ENCODE data around the gene FUCA2.

The FUCA2 gene, protein sequence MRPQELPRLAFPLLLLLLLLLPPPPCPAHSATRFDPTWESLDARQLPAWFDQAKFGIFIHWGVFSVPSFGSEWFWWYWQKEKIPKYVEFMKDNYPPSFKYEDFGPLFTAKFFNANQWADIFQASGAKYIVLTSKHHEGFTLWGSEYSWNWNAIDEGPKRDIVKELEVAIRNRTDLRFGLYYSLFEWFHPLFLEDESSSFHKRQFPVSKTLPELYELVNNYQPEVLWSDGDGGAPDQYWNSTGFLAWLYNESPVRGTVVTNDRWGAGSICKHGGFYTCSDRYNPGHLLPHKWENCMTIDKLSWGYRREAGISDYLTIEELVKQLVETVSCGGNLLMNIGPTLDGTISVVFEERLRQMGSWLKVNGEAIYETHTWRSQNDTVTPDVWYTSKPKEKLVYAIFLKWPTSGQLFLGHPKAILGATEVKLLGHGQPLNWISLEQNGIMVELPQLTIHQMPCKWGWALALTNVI

DNA sequence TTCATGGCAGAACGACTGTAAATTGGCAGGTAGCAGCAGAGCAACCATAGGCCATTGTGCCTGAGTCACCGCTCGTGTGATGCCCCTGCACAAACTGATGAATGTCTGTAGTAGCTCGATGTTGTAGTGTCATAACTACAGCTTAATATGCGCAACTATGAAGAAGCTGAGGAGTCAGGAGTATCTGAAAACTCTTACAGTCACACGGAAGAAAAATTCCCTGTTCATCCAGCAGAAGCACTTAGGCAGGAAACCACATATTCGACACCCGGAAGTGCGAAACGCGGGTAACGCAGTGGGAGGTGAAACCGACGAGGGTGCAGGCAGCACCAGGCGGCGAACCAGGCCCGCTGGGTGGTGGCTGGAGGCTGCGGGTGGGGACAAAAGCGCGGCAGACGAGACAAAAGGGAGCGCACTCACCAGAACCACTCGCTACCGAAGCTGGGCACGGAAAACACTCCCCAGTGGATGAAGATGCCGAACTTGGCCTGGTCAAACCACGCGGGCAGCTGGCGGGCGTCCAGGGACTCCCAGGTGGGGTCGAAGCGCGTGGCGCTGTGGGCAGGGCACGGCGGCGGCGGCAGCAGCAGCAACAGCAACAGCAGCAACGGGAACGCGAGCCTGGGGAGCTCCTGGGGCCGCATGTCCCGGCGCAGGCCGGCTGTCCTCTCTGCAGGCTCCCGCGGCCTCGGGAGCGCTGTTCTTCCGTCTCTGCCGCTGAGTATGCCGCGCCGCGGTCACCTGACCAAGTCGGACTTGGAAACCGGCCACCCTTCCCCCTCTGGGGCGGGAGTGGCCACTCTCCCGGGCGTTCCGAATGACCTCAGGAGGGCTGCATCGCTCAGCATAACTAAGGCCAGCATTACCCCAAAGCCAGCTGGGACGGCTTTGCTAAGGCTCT lies at the start of gene FUCA2:
Gene FUCA2 (minus strand): TSS at position 730 of the 901 bp plus-strand sequence. CDS start 86 bp downstream, at position 644.
- FAIRE-seq, result no peak

DNA sequence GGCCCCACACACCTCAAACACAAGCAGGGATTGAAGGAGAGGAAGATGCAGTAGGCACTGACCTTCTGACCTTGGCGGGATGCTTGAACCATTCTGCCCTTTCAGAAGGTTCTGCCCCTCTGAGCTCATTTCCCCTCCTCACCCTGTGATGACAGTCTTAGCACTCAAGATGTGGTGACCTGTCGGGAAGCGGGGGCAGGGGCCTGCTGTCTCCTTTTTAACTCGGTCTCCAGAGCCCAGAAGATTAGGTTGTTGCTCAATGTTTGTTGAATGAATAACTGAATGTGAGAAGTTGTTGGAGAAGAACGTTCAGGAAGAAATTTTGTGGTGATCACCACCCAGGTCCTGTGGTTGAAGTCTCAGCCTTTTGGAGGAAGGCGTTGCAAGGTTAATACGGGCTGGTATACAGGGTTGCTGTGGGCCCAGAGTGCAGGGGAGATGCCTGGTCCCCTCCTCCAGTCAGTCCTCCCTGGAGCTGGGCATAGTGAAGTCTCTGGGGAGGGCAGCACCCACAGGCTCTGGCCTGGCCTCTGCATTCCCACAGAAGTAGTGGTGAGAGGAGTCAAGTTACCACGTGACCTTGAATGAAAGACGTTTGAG lies 49.7 kb upstream of the FUCA2 start:
- no peak for FAIRE-seq

DNA sequence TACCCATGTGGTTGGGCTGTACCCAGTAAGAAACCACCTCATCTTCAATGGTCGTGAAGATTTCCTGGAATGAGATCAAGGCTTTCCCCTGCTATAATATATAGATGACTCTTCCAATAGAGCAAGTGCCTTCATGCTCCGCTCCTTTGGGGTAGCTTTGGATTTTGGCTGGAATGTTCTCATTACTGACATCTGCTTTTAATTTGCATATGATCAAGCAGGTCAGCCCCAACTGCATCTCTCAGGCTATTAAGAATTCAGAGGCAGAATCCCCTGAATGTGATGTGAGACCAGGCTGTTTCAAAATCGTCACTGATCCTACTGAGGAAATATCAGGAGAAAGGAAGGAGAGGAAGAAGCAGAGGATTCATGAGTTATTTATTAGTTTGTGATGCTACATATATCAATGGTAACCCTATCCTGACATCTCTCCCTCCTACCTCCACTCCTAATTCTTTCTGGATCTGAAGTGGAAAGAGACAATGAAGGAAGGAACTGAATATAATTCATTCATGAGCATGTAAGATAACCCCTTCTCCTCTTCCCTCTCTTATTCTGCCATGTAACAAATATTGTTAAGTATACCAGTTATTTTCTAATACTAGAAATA lies 47.6 kb upstream of the FUCA2 start:
- no peak for FAIRE-seq

DNA sequence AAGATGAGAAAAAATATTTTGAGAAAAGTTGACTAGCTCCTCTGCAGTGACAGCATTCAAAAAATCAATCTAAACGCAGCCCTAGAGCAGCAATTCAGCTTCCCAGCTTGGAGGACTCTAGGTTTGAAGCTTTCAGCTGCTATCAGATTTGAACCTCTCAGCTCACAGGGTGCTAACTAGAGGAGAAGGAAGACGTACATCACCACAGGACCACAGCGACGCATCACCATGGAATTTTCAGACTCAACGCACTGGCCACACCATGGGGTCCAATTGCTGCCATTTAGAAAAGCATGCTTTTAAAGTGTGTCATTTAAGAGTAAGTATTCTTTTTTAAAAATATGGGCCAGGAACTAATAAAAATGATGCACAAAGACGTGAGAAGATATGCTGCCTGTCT lies 45.0 kb upstream of the FUCA2 start:
- no peak for FAIRE-seq

DNA sequence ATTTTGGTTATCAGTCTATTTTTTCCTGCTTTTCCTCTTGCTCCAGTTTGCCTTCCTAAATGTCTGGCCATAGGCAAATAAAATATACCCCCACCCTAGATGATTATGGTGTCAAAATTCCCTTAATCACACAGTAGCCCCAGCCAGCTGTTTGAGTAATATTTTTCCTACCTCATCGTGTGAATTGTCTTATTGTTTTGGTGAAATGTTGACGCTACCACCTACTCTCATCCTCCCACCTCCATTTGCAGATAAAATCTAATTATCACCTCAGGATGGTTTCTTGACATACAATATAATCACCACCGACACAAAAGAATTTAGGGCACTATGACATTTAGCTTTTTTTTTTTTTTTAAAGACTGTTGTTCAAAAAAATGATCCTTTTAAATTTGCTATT lies 44.1 kb upstream of the FUCA2 start:
- FAIRE-seq, result no peak

DNA sequence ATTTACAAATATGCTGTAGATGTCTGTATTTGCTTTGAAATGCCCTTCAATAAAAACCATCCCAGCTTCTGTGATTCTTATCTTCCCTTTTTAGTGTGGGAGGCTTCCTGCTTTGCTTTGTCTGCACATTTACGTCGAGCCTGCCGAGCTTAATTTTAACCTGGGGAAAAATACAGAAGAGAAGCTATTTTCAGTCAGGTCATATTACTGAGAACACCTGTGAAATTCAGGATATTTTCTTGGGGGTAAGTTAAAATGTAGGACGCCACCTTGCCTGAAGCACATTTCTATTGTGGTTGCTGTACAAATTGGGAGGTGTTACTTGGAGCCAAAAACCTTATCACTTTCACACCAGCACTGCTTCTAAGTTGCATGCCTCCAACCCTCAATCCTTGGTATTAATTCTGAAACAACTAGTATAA lies 43.6 kb upstream of the FUCA2 start:
- FAIRE-seq, result no peak

DNA sequence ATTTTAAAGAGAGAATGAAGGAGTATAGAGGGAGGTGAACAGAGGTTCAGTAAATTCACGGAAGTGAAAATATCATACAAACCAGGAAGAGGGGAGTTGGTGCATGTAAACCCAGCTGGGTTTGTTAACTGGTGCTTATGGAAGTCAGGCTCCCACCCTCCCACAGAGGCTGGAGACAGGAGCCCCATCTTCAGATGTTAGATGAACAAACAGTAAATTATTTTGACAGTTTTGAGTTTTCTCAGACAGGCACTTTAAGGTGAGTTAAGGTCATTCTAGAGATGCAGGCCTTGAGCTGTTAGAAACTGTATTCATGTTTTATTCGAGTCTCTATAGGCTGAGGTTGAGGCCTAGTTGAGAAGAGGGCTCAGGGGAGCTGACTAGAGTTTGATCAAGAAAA lies 41.8 kb upstream of the FUCA2 start:
- FAIRE-seq, result no peak

DNA sequence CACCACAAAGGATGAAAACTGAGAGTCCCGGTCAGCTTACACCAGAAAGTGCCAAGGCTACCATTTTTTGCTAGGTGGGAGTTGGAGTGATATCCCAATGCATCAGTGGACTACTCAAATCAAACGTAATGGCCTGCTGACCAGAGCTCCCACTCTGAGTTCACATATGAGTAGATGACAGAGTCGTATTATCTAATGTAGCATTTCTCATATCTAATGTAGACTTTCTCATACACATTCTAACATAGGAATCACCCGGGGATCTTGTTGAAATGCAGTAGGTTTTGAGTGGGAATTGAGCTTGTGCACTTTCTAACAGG lies 38.4 kb upstream of the FUCA2 start:
- no peak for FAIRE-seq

DNA sequence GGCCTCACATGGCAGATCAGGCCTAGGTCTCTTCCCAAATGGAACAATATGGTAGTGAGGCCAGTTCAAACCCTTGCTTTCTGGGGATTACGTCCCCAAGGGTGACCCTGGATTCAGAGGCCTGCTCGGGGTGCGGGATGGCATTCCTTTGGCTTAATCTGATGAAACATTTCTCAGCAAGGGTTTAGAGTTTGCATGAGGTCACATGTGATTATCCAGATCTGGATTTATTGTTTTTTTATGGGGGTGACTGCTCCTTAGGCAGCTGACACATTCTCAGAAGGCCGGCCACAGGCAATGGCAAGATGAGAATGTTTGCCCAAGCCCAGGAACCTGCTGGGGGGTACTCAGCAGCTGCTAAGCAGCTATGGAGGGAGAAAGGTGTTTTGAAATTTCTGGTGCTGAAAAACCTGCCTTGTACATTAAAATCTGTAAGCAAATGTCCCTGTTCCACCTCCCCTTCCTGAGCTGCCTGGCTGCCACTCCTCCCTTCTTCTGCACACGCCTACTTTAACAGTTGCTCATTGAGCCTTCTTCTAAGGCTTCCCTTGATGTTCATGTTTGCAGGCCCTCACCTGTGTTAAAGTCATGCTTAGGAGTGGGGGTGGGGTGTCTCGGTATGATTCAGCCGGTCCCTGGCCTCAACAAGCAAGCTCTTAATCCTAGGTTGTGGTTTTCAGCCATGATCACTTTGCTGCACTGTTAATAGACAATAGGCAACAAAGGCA lies 37.9 kb upstream of the FUCA2 start:
- FAIRE-seq, result no peak

DNA sequence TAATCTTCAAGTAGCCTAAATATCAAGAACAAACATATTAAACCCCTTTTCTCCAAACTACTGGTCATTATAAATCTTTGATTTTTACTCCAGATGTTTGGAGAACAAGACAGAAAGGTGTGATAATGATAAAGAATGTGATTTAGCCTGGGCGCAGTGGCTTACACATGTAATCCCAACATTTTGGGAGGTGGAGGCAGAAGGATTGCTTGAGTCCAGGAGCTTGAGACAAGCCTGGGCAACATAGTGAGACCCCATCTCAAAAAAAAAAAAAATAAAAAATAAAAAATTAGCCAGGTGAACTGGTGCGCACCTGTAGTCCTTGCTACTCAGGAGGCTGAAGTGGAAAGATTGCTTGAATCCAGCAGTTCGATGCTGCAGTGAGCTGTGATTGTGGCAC lies 35.1 kb upstream of the FUCA2 start:
- no peak for FAIRE-seq

DNA sequence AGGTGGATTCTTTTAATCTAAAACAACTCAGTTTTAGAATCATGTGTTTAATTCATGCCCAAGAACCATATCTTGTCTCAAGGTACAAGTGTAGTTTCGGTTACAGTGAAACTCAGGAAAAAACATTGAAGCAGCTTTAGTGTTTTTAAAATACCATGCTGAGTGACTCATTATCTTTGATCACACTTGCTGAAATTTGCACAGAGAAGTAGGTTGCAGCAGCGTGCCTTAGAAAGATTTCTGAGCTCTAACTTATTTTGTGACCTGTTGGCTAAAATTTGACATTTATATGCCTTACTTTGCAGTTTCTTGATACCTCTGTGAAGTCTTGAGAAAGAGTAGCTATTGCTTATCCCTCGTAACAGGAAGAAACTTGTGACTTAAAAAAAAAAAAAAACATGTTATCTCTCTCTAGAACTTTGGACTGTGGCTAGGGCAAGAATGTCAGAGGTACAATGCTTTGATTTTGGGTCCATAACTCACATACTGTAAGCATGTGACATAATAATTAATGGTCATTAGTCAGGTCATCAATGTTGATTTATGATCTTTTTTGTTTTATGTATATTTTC lies 34.5 kb upstream of the FUCA2 start:
- no peak for FAIRE-seq

DNA sequence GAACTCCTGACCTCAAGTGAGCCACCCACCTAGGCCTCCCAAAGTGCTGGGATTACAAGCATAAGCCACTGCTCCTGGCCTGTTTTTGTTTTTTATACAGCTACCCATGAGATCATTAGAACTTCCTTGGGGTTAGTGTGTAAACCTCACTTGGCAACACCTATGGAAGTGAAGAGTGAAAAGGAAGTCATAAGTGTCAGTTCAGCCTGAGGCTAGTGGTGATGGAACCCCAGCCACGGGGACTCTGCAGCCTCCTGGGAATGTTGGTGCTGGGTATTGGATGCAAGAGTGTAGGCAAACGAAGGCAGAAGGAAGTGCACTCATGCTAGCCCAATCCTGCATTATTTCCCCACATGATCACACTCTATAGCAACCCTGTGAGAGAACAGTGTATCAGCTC lies 33.6 kb upstream of the FUCA2 start:
- no peak for FAIRE-seq

DNA sequence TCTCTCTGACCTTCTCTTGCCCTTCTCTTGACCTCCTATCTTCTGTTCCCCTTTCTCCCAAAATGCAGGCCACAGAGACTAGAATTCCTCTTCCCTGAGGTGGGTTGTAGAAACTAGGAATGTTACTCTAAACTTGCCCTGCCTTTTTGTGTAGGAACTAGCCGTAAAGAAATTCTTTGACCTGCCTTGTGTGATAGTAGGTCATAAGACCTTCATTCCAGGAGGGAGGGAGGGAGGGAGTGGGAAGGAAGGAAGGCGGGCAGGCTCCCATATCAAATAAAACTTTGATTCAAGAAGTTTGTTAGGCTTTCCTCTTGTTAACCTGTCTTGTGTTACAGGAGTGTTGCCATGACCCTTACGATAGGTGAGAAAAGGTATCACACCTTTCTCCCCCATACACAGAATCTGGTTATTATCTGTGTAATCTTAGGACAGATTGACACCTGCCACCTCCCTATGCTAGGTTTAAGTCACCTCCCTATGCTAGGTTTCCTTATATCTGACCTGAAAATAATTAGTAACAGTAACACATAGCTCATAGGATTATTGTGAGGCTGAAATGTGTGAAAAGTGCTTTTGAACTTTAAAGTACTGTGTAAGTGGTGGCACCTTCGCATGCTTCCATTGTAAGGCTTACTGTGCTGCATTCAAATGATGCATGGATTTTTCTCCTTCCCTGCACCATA lies 32.6 kb upstream of the FUCA2 start:
- no peak for FAIRE-seq

DNA sequence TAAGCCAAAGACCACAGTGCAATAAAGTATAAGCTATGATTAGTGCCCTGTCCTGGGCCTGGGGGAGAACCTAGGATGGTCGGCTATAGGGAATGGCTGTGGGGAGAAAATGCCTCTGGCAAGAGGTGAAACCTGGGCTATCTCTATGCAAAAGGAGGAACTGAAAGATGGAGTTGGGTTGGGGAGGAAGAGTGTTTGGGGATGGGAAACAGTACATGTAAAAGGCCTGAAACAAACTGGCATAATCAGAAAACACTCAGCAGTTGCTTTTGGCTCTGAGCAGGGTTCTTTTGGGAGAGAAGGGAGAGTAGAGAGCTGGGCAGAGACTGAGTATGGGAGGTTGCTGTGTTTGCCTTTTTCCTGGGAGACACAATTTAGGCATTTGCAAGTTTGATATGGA lies 31.9 kb upstream of the FUCA2 start:
- no peak for FAIRE-seq

DNA sequence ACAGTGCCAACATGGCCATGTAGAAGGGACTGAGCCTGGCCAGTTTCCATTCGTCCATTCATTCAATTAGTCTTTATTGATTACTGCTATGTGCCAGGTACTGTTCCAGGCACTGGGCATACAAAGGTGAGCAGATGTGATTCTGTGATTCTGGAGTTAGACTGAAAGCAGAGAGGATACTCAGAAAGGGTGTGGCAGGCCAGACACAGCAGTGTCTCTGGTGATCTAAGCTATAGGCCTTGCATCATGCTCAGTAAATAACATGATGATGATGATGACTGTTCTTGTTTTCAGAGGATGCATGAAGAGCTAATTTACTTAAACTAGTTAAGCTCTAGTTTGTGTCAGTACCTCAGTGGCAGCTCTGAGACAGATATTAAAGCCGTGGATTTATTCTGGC lies 31.4 kb upstream of the FUCA2 start:
- FAIRE-seq, result no peak

DNA sequence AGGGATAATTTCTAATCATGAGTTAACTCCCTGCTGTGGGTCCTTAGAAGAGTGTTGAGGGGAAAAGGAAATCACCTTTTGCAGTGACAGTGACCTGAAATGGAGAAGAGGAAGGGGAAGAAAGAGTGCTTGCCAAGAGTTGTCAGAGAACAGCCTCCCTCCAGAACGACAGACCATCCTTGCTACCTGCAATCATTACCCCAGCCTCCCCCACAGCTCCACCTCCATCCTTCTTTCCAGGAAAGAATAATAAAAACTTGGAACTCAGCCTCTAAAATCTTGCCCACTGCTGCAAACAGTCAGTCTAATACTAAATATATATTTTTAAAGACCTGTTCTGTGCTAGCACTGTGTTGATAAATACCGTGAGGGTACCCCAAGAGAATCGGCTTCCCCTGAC lies 28.7 kb upstream of the FUCA2 start:
- no peak for FAIRE-seq

DNA sequence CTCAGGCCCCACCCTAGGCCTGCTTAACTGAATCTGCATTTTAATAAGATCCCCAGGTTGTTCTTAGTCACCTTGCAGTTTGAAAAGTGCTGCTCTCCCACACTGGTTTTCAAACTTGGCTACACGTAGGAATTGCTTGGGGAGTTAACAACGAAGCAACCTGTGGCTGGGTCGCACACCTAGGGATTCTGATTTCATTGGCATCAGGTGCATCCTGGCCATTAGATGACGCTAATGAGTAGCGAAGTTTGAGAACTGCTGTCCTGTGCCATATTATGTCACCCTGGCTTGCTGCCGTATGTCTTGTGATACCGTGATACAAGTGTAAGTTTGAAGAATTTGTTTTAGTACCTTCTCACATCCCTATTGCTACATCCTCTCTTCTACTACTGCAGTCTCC lies 28.2 kb upstream of the FUCA2 start:
- no peak for FAIRE-seq

DNA sequence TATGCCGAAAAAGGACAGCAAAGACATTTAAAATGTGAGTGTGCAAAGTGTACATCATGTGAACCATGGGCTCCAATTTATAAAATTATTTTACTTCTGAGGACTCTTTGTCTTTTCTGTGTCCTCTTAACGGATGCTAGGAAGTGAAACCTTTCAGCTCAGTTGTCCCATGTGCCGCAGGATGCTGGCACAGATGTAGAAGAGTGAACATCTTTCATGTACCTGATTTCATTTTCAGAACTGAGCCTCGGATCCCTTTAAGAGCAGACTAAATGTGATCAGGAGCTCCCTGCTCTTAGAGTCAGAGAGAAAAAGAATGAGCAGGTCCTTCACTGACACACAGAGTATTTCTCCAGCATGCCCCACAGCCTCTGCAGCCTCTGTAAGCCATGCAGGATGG lies 27.6 kb upstream of the FUCA2 start:
- FAIRE-seq, result no peak

DNA sequence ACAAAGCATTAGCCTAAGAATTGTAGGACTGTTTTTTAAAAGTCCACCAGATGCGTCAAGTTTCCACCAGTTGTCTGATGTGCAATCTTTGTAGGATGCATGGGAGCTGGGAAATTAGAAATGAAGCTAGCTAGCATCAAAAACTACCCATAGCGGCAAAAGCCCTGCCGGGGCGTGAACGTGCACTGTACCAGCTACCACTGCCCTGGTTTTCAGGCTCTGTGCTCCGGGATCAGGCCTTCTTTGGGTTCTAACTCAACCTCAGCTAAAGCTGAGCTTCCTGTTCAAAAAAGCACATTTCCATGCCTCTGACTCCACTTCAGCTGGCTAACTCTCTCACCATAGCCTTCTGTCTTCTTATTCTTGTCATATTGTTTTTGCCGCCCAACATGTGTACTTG lies 26.9 kb upstream of the FUCA2 start:
- FAIRE-seq, result no peak

DNA sequence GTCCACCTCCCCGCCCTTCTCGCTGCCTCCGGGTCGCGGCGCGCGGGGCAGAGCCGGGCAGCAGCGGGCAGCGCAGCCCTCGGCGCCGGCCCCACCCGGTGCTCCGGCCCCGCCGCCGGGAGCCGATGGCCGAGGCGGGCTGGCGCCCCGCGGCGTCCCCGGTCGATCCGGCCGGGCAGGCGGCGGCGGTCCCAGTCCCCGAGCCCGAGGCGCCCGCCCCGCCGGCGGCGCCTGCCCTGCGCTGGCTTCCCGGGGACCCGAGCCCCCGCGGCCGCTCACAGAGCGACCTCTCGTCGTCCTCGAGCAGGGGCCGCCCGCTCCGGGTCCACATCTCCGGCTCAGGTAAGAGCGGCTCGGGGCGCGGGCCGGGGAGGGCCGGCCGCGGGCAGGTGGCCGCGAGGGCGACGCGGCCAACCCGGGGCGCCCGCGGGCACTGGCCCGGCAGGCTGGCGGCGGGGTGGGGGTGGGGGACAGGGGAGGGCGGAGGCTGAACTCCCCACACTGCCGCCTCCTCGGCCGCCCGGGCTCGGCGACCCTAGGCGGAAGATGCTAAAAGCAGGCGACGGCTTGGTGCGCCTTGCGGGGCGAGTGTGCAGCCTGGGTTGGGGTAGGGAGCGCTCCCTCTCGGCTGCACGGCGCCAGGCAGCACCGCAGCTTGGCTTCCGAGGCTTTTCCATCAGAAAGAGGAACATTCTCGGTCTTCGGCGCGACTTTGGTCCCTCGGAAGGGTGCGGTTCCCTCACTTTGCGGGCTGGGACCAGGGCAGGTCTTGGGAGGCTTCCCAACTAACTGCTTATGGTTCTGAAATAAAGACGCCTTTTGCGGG lies 25.6 kb upstream of the FUCA2 start:
- FAIRE-seq, result no peak

DNA sequence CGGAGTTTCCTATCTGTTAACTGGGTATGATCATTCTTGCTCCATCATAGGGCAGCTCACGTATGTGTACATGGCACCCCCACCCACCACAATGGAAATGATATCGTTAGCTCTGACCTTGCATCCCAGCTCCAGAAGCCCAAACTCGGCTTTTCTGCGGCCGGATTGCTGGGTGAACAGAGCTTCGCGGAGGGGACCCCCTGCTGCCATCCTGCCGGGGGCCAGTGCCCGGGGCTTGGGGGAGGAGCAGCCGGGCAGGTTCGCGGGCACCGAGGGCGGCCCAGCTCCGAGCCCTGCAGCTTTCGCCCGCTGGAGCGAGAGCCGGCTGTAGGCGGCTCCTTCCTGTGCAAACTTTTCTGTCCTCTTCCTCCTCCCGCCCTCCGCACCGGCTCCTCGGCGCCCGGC lies 24.9 kb upstream of the FUCA2 start:
- FAIRE-seq, result no peak

Measured in endometrium (tissue), 2 donors.